ENCODE data around the gene ATP6V0A1.
"Not testable (repeated sequence)": the region's sequence is repeated elsewhere in the genome, so short reads cannot be mapped to it uniquely, and the experiment has no call there.

Gene ATP6V0A1

GRCh38 chr17:42555122-42555622 is 96.5 kb downstream of the ATP6V0A1 start:
- no peak for DNase-seq (ENCODE audit: low read depth)
- peak overlapping the region; percentile 81 for H3K4me3 ChIP-seq (replicated peaks; ENCODE audit: low read depth, low read length)
- TF ChIP-seq CTCF (IDR thresholded peaks at IDR 0.05; ENCODE audit: low read length, missing control alignments) = no peak

GRCh38 chr17:42555961-42556617 is 97.4 kb downstream of the ATP6V0A1 start:
- not testable (repeated sequence) for H3K4me3 ChIP-seq (replicated peaks; ENCODE audit: low read depth, low read length); DNase-seq (ENCODE audit: low read depth)
- TF ChIP-seq CTCF (IDR thresholded peaks at IDR 0.05; ENCODE audit: low read length, missing control alignments) = peak; percentile 4

DNA sequence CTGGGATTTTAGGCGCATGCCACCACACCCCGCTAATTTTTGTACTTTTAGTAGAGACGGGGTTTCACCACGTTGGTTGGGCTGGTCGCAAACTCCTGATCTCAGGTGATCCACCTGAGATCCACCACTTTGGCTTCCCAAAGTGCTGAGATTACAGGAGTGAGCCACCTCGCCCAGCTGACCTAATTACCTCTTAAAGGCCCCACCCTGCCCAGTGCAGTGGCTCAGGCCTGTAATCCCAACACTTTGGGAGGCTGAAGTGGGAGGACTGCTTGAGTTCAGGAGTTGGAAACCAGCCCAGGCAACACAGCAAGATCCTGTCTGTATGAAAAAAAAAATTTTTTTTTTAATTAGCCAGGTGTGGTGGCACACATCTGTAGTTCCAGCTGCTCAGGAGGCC is 100.4 kb downstream of the ATP6V0A1 start:
- no peak for TF ChIP-seq CTCF (IDR thresholded peaks at IDR 0.05; ENCODE audit: low read length, missing control alignments)
- DNase-seq (ENCODE audit: low read depth) = no peak
- no peak overlapping the region for H3K4me3 ChIP-seq (replicated peaks; ENCODE audit: low read depth, low read length)

DNA sequence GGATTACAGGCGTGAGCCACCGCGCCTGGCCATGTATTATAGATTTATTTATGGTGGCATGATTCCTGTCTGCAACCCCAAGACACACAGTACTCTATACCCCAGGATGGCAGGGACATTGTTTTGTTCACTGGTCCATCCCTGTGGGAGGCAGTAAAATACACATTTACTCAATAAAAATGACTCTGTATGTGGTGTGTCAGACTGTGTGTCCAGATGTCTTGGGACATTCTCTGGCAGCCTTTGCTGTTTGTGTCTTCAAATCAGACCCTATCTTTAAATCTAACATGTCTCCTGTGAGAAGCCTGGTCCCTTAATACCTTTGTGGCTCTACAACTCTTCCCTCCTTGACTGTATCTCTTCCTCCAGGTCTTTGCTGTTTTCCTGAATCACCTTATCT is 101.6 kb downstream of the ATP6V0A1 start:
- no peak for TF ChIP-seq CTCF (IDR thresholded peaks at IDR 0.05; ENCODE audit: low read length, missing control alignments)
- no peak for DNase-seq (ENCODE audit: low read depth)
- no peak overlapping the region for H3K4me3 ChIP-seq (replicated peaks; ENCODE audit: low read depth, low read length)

DNA sequence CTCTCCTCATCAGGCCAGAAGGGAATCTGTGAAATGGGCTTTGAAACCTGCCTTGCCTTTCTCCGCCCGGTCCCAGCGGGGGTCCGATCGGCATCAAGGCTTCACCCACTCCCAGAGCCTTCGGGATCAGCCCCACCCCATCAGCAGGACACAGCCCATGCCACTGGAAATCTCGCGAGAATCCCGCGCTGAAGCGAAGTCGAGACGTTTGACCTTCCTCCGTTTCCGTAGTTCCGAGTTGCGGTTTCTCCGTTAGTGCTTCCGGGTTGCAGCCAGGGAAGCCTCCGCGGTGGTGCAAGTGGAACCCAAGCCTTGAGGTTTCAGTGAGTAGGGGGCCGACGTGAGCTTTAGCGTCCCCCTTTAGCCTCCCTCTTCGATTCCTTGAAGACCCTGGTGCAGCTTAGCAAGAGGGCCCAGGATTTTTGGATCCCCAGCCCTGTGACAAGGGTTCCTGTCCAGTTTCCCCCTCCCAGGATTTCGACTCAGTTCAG is 103.3 kb downstream of the ATP6V0A1 start, which contains the start of gene COASY:
TSS of gene COASY (plus strand) at position 252 of the 491 bp plus-strand sequence. CDS start 475 bp downstream, outside the sequence.
- no peak for TF ChIP-seq CTCF (IDR thresholded peaks at IDR 0.05; ENCODE audit: low read length, missing control alignments)
- H3K4me3 ChIP-seq (replicated peaks; ENCODE audit: low read depth, low read length) = peak within 1 kb of the TSS; percentile 78
- peak; percentile 99 for DNase-seq (ENCODE audit: low read depth)

GRCh38 chr17:42562388-42563142 is 103.9 kb downstream of the ATP6V0A1 start:
- peak overlapping the region; percentile 78 for H3K4me3 ChIP-seq (replicated peaks; ENCODE audit: low read depth, low read length)
- no peak for TF ChIP-seq CTCF (IDR thresholded peaks at IDR 0.05; ENCODE audit: low read length, missing control alignments)
- DNase-seq (ENCODE audit: low read depth) = peak; percentile 40

All from fibroblast of pulmonary artery (primary cell).